NCI-H82 treated with DMSO at 0.1 percent for 48 hours (cell line): ENCODE data around the gene NAGK.
"Not testable (repeated sequence)": the region's sequence is repeated elsewhere in the genome, so short reads cannot be mapped to it uniquely, and the experiment has no call there.

Source experiments
- DNase-seq: peaks from one replicate; lab custom pipeline; 2025; ENCODE audit not compliant: unreplicated experiment; lab: John Stamatoyannopoulos, UW

The NAGK gene

GRCh38 chr2:71068218-71069035 is at the start of gene NAGK:
TSS of gene NAGK (plus strand) at chr2:71068648. CDS start at chr2:71068684, 36 bp downstream.
- peak; percentile 92 for DNase-seq

GRCh38 chr2:71019989-71020388 is 48.5 kb upstream of the NAGK start:
- not testable (repeated sequence) for DNase-seq

- DNase-seq = not testable (repeated sequence)
Observed at GRCh38 chr2:71021394-71021793, 47.1 kb upstream of the NAGK start.

GRCh38 chr2:71023553-71024243 is 44.8 kb upstream of the NAGK start:
- not testable (repeated sequence) for DNase-seq

- DNase-seq = not testable (repeated sequence)
Observed at GRCh38 chr2:71036296-71036695, 32.2 kb upstream of the NAGK start.

- DNase-seq = no peak
Observed at GRCh38 chr2:71042287-71042686, 26.2 kb upstream of the NAGK start.

GRCh38 chr2:71043531-71044407 is 24.7 kb upstream of the NAGK start:
- no peak for DNase-seq

- no peak for DNase-seq
Observed at GRCh38 chr2:71045151-71045550, 23.3 kb upstream of the NAGK start.

GRCh38 chr2:71045865-71046548 is 22.4 kb upstream of the NAGK start:
- DNase-seq = no peak

- DNase-seq = no peak
Observed at GRCh38 chr2:71048096-71048495, 20.4 kb upstream of the NAGK start.

- not testable (repeated sequence) for DNase-seq
Observed at GRCh38 chr2:71049704-71050360, 18.6 kb upstream of the NAGK start.

GRCh38 chr2:71055206-71055740 is 13.2 kb upstream of the NAGK start:
- DNase-seq = not testable (repeated sequence)

- DNase-seq = no peak
Observed at GRCh38 chr2:71060211-71060610, 8.2 kb upstream of the NAGK start.

GRCh38 chr2:71060871-71061270 is 7.6 kb upstream of the NAGK start:
- no peak for DNase-seq

GRCh38 chr2:71063216-71063615 is 5.2 kb upstream of the NAGK start:
- no peak for DNase-seq

- DNase-seq = no peak
Observed at GRCh38 chr2:71064110-71064611, 4.3 kb upstream of the NAGK start.

GRCh38 chr2:71064754-71065621 is 3.5 kb upstream of the NAGK start:
- no peak for DNase-seq

GRCh38 chr2:71066856-71067255 is 1.6 kb upstream of the NAGK start:
- no peak for DNase-seq
